Skin epidermis (tissue), 12 donors: ENCODE data around the gene DLGAP1.

Experiments
- H3K27ac ChIP-seq, 21 experiments: fragments of 200-600 bp; sonication (generic) in 11 of 21; one replicate each; pipeline ENCODE4 v1.5.0; 2020; ENCODE audit warnings: mild to moderate bottlenecking in 3 of 21, inconsistent platforms in 2 of 21, moderate library complexity in 2 of 21
- H3K4me3 ChIP-seq, 7 experiments: fragments of 200-600 bp; sonication (generic) in 2 of 7; one replicate each; pipeline ENCODE4 v1.5.0; 2020; ENCODE audit warnings: inconsistent platforms in 2 of 7, mild to moderate bottlenecking in 2 of 7, moderate library complexity in 1 of 7

Gene DLGAP1

GRCh38 chr18:3647636-3648035, 807.5 kb downstream of the DLGAP1 start:
- H3K4me3 ChIP-seq: no peak overlapping the region
- no peak overlapping the region for H3K27ac ChIP-seq

GRCh38 chr18:3645384-3646156, 809.5 kb downstream of the DLGAP1 start:
- Histone ChIP-seq H3K4me3 (no peak overlapping the region), H3K27ac (no peak overlapping the region)

- H3K4me3 ChIP-seq: no peak overlapping the region
These were observed 820.7 kb downstream of the DLGAP1 start for GRCh38 chr18:3634250-3634939.

GRCh38 chr18:3631887-3632286, 823.2 kb downstream of the DLGAP1 start:
- H3K4me3 ChIP-seq: no peak overlapping the region
- H3K27ac ChIP-seq: no peak overlapping the region

More at GRCh38 chr18:3634250-3634939, 820.7 kb downstream of the DLGAP1 start:
- no peak overlapping the region for H3K27ac ChIP-seq

GRCh38 chr18:3626929-3627458, 828.1 kb downstream of the DLGAP1 start:
- Histone ChIP-seq H3K27ac (no peak overlapping the region), H3K4me3 (no peak overlapping the region)

GRCh38 chr18:3625742-3626091, 829.4 kb downstream of the DLGAP1 start:
- Histone ChIP-seq H3K4me3 (no peak overlapping the region), H3K27ac (peak overlapping the region in 8 of 21 experiments; percentile 76 to 88 (median 84))

GRCh38 chr18:3624935-3625741, 830.0 kb downstream of the DLGAP1 start:
- Histone ChIP-seq H3K27ac (peak overlapping the region in 20 of 21 experiments; percentile 30 to 88 (median 76)), H3K4me3 (no peak overlapping the region)

- peak overlapping the region in 20 of 21 experiments; percentile 30 to 88 (median 76) for H3K27ac ChIP-seq
- H3K4me3 ChIP-seq: no peak overlapping the region
These were observed 830.6 kb downstream of the DLGAP1 start for GRCh38 chr18:3624546-3624934.

- H3K27ac ChIP-seq: peak overlapping the region in 20 of 21 experiments; percentile 30 to 88 (median 76)
- no peak overlapping the region for H3K4me3 ChIP-seq
These were observed 831.1 kb downstream of the DLGAP1 start for GRCh38 chr18:3623769-3624545.

- Histone ChIP-seq H3K27ac (no peak overlapping the region), H3K4me3 (no peak overlapping the region)
These were observed 834.7 kb downstream of the DLGAP1 start for GRCh38 chr18:3620146-3621119.

GRCh38 chr18:3619746-3620145, 835.4 kb downstream of the DLGAP1 start:
- Histone ChIP-seq H3K4me3 (no peak overlapping the region), H3K27ac (no peak overlapping the region)

- Histone ChIP-seq H3K27ac (no peak overlapping the region), H3K4me3 (no peak overlapping the region)
These were observed 835.9 kb downstream of the DLGAP1 start for GRCh38 chr18:3619222-3619621.

GRCh38 chr18:3616744-3617143, 838.4 kb downstream of the DLGAP1 start:
- no peak overlapping the region for H3K27ac ChIP-seq
- H3K4me3 ChIP-seq: no peak overlapping the region

- Histone ChIP-seq H3K4me3 (no peak overlapping the region), H3K27ac (no peak overlapping the region)
These were observed 839.0 kb downstream of the DLGAP1 start for GRCh38 chr18:3616142-3616541.

- no peak overlapping the region for H3K4me3 ChIP-seq
- H3K27ac ChIP-seq: no peak overlapping the region
These were observed 839.6 kb downstream of the DLGAP1 start for GRCh38 chr18:3615374-3615985.

GRCh38 chr18:3612315-3612714, 842.8 kb downstream of the DLGAP1 start:
- Histone ChIP-seq H3K4me3 (no peak overlapping the region), H3K27ac (no peak overlapping the region)

GRCh38 chr18:3611313-3612090, 843.6 kb downstream of the DLGAP1 start:
- H3K27ac ChIP-seq: peak overlapping the region in 4 of 21 experiments; percentile 14 to 61 (median 41)
- peak overlapping the region in 1 of 7 experiments; percentile 10 for H3K4me3 ChIP-seq
